ENCODE data around the gene GCFC2.
"Not testable (repeated sequence)": the region's sequence is repeated elsewhere in the genome, so short reads cannot be mapped to it uniquely, and the experiment has no call there.

GCFC2 gene

GRCh38 chr2:75679556-75679955, 31.2 kb downstream of the GCFC2 start:
- DNase-seq: no peak

- no peak for DNase-seq
These were observed 34.3 kb downstream of the GCFC2 start for GRCh38 chr2:75676464-75676863.

GRCh38 chr2:75675908-75676307, 34.8 kb downstream of the GCFC2 start:
- no peak for DNase-seq

- DNase-seq: not testable (repeated sequence)
These were observed 35.3 kb downstream of the GCFC2 start for GRCh38 chr2:75675423-75675822.

- DNase-seq: no peak
These were observed 42.8 kb downstream of the GCFC2 start for GRCh38 chr2:75667884-75668283.

- no peak for DNase-seq
These were observed 43.8 kb downstream of the GCFC2 start for GRCh38 chr2:75666911-75667310.

GRCh38 chr2:75657798-75658197, 52.9 kb downstream of the GCFC2 start:
- DNase-seq: no peak

GRCh38 chr2:75656563-75656962, 54.2 kb downstream of the GCFC2 start:
- DNase-seq: no peak

- no peak for DNase-seq
These were observed 54.9 kb downstream of the GCFC2 start for GRCh38 chr2:75655861-75656260.

- DNase-seq: no peak
These were observed 56.7 kb downstream of the GCFC2 start for GRCh38 chr2:75654012-75654411.

GRCh38 chr2:75647771-75648170, 62.9 kb downstream of the GCFC2 start:
- DNase-seq: no peak

- peak; percentile 51 to 78 (median 62) for DNase-seq
These were observed 63.9 kb downstream of the GCFC2 start, which contains the start of gene MRPL19 for GRCh38 chr2:75646583-75647425. TSS of gene MRPL19 (plus strand) at chr2:75646783. CDS start at chr2:75646808, 25 bp downstream.

- DNase-seq: no peak
These were observed 64.6 kb downstream of the GCFC2 start for GRCh38 chr2:75646090-75646582.

- no peak for DNase-seq
These were observed 65.1 kb downstream of the GCFC2 start for GRCh38 chr2:75645643-75646042.

- DNase-seq: no peak
These were observed 66.7 kb downstream of the GCFC2 start for GRCh38 chr2:75643980-75644379.

GRCh38 chr2:75641587-75641986, 69.1 kb downstream of the GCFC2 start:
- DNase-seq: no peak

GRCh38 chr2:75640621-75641121, 70.0 kb downstream of the GCFC2 start:
- peak in 4 of 6 experiments; percentile 16 to 32 (median 25) for DNase-seq

GRCh38 chr2:75637568-75637967, 73.1 kb downstream of the GCFC2 start:
- no peak for DNase-seq

GRCh38 chr2:75634945-75635344, 75.8 kb downstream of the GCFC2 start:
- no peak for DNase-seq

- no peak for DNase-seq
These were observed 77.1 kb downstream of the GCFC2 start for GRCh38 chr2:75633620-75634019.

- DNase-seq: no peak
These were observed 77.9 kb downstream of the GCFC2 start for GRCh38 chr2:75632813-75633212.

- no peak for DNase-seq
These were observed 78.5 kb downstream of the GCFC2 start for GRCh38 chr2:75632091-75632701.

GRCh38 chr2:75627902-75628504, 82.7 kb downstream of the GCFC2 start:
- peak; percentile 10 to 51 (median 30) for DNase-seq

All from stimulated activated naive CD4-positive, alpha-beta T cell (primary cell).